H9 (cell line): ENCODE measurements around the gene ABT1. TPM values are rescaled to one million over a fixed set of nuclear protein-coding genes. Genes with fewer than 3 reads are reported as not detected.

ENCODE experiments used
- DNase-seq: peaks from one replicate; pipeline ENCODE4 v3.0.0-alpha.2; 2017
- H2AFZ ChIP-seq: one replicate; pipeline ENCODE4 v1.6.1; 2013; ENCODE audit warnings: mild to moderate bottlenecking, low read length, control low read depth, moderate library complexity
- H2AK5ac ChIP-seq: 2 replicates; pipeline ENCODE4 v1.6.1; 2013; ENCODE audit warnings: low read length, control low read depth, mixed read lengths; ENCODE audit not compliant: insufficient read length
- H2BK120ac ChIP-seq: one replicate; pipeline ENCODE4 v1.6.1; 2013; ENCODE audit warnings: low read depth, mild to moderate bottlenecking, low read length, control low read depth, inconsistent platforms; ENCODE audit not compliant: poor library complexity, severe bottlenecking
- H2BK12ac ChIP-seq: 2 replicates; pipeline ENCODE4 v1.6.1; 2013; ENCODE audit warnings: low read length, control low read depth, mixed read lengths, low read depth; ENCODE audit not compliant: insufficient read length
- H2BK15ac ChIP-seq: 2 replicates; pipeline ENCODE4 v1.6.1; 2013; ENCODE audit warnings: low read depth, low read length, control low read depth
- H2BK20ac ChIP-seq: one replicate; pipeline ENCODE4 v1.6.1; 2013; ENCODE audit warnings: low read depth, mild to moderate bottlenecking, low read length, control low read depth, inconsistent platforms; ENCODE audit not compliant: poor library complexity, severe bottlenecking
- H2BK5ac ChIP-seq: 2 replicates; pipeline ENCODE4 v1.6.1; 2013; ENCODE audit warnings: low read length, control low read depth, mixed read lengths; ENCODE audit not compliant: insufficient read length
- H3K14ac ChIP-seq: 2 replicates; pipeline ENCODE4 v1.6.1; 2013; ENCODE audit warnings: low read length, control low read depth; ENCODE audit not compliant: insufficient read depth
- H3K18ac ChIP-seq: 2 replicates; pipeline ENCODE4 v1.6.1; 2013; ENCODE audit warnings: low read depth, mild to moderate bottlenecking, mixed read lengths, low read length, control low read depth; ENCODE audit not compliant: insufficient read length
- H3K23ac ChIP-seq: 2 replicates; pipeline ENCODE4 v1.6.1; 2013; ENCODE audit warnings: low read length, control low read depth, mixed read lengths, low read depth; ENCODE audit not compliant: insufficient read length
- H3K23me2 ChIP-seq: 2 replicates; pipeline ENCODE4 v1.6.1; 2013; ENCODE audit warnings: low read depth, mild to moderate bottlenecking, mixed read lengths, low read length, control low read depth; ENCODE audit not compliant: insufficient read length, poor library complexity, severe bottlenecking
- H3K27ac ChIP-seq: 2 replicates; pipeline ENCODE4 v1.5.1; 2013; ENCODE audit warnings: low read length, control low read depth, mixed read lengths, low read depth; ENCODE audit not compliant: insufficient read length
- H3K27me3 ChIP-seq: 2 replicates; pipeline ENCODE4 v1.6.1; 2013; ENCODE audit warnings: low read length, control low read depth, inconsistent platforms; ENCODE audit not compliant: insufficient read depth
- H3K4ac ChIP-seq: 2 replicates; pipeline ENCODE4 v1.6.1; 2013; ENCODE audit warnings: low read depth, mild to moderate bottlenecking, control low read depth, inconsistent platforms, low read length, moderate library complexity
- H3K4me1 ChIP-seq: 2 replicates; pipeline ENCODE4 v1.6.1; 2013; ENCODE audit warnings: low read length, control low read depth, inconsistent platforms; ENCODE audit not compliant: insufficient read depth
- H3K4me2 ChIP-seq: 2 replicates; pipeline ENCODE4 v1.6.1; 2013; ENCODE audit warnings: low read length, control low read depth, mixed read lengths; ENCODE audit not compliant: insufficient read length, insufficient read depth
- H3K56ac ChIP-seq: 2 replicates; pipeline ENCODE4 v1.6.1; 2013; ENCODE audit warnings: low read depth, mild to moderate bottlenecking, mixed read lengths, low read length, control low read depth; ENCODE audit not compliant: insufficient read length
- H3K79me1 ChIP-seq: 2 replicates; pipeline ENCODE4 v1.6.1; 2013; ENCODE audit warnings: low read depth, mild to moderate bottlenecking, moderate library complexity, low read length, control low read depth, inconsistent platforms; ENCODE audit not compliant: insufficient read depth, poor library complexity, severe bottlenecking
- H3K79me2 ChIP-seq: 2 replicates; pipeline ENCODE4 v1.6.1; 2013; ENCODE audit warnings: low read length, control low read depth, inconsistent platforms; ENCODE audit not compliant: insufficient read depth
- H3K9ac ChIP-seq: 2 replicates; pipeline ENCODE4 v1.6.1; 2013; ENCODE audit warnings: low read length, control low read depth, mixed read lengths; ENCODE audit not compliant: insufficient read length; ENCODE audit errors: extremely low read depth
- H3K9me3 ChIP-seq: one replicate; pipeline ENCODE4 v1.6.1; 2013; ENCODE audit warnings: low read depth, low read length, inconsistent platforms; ENCODE audit not compliant: control insufficient read depth
- H3T11ph ChIP-seq: one replicate; pipeline ENCODE4 v1.6.1; 2013; ENCODE audit warnings: mild to moderate bottlenecking, low read length, control low read depth, inconsistent platforms
- H4K20me1 ChIP-seq: one replicate; pipeline ENCODE4 v1.6.1; 2013; ENCODE audit not compliant: control insufficient read depth, insufficient read length, insufficient read depth
- H4K5ac ChIP-seq: 2 replicates; pipeline ENCODE4 v1.6.1; 2013; ENCODE audit warnings: low read depth, mild to moderate bottlenecking, mixed read lengths, low read length, control low read depth; ENCODE audit not compliant: insufficient read length
- H4K8ac ChIP-seq: replicated peaks from 2 replicates; pipeline ENCODE4 v1.6.1; 2013; ENCODE audit warnings: low read length, control low read depth, mixed read lengths, low read depth; ENCODE audit not compliant: insufficient read length
- H4K91ac ChIP-seq: 2 replicates; pipeline ENCODE4 v1.6.1; 2013; ENCODE audit warnings: low read depth, mild to moderate bottlenecking, moderate library complexity, mixed read lengths, low read length, control low read depth; ENCODE audit not compliant: insufficient read length
- H3K27ac Mint-ChIP-seq, 3 experiments: 2 replicates in 2 of 3; 3 replicates in 1 of 3; pipeline ENCODE4 v1.8.0; 2020 to 2021; ENCODE audit warnings: mixed read lengths in 3 of 3, mild to moderate bottlenecking in 1 of 3, moderate library complexity in 1 of 3
- H3K27me3 Mint-ChIP-seq: 2 replicates; pipeline ENCODE4 v1.8.0; 2021; ENCODE audit warnings: low read depth, mild to moderate bottlenecking, moderate library complexity, mixed read lengths
- H3K36me3 Mint-ChIP-seq, 3 experiments: 2 replicates in 2 of 3; 3 replicates in 1 of 3; pipeline ENCODE4 v1.8.0; 2020 to 2021; ENCODE audit warnings: low read depth in 3 of 3, mixed read lengths in 3 of 3; ENCODE audit not compliant: insufficient read depth in 1 of 3
- H3K4me1 Mint-ChIP-seq, 2 experiments: 2 replicates each; pipeline ENCODE4 v1.8.0; 2020; ENCODE audit warnings: mixed read lengths in 2 of 2
- H3K4me3 Mint-ChIP-seq, 2 experiments: 2 replicates in 1 of 2; 3 replicates in 1 of 2; pipeline ENCODE4 v1.8.0; 2020 to 2021; ENCODE audit warnings: mild to moderate bottlenecking in 2 of 2, mixed read lengths in 2 of 2, moderate library complexity in 1 of 2
- H3K9me3 Mint-ChIP-seq, 2 experiments: 2 replicates in 1 of 2; 3 replicates in 1 of 2; pipeline ENCODE4 v1.8.0; 2020; ENCODE audit warnings: mild to moderate bottlenecking in 2 of 2, mixed read lengths in 2 of 2, moderate library complexity in 1 of 2
- CTCF ChIP-seq: fragments of 200-600 bp; sonication (generic); conservative IDR thresholded peaks from 3 replicates; pipeline ENCODE4 v1.8.0; 2021; ENCODE audit warnings: antibody characterized with exemption, mild to moderate bottlenecking
- WGBS: extraction: QIAGEN DNeasy Blood & Tissue Kit; methylation state at CpG from one replicate; pipeline ENCODE4 v1.1.7; 2013; ENCODE audit warnings: missing lambda C conversion rate, low lambda C conversion rate, mixed read lengths; ENCODE audit not compliant: insufficient read length; ENCODE audit errors: extremely low coverage; 5-methylcytosine and 5-hydroxymethylcytosine counted together
- total RNA-seq: library from RNA; stranded (reverse); gene quantifications from 2 replicates; pipeline ENCODE4 v1.2.1, GENCODE V29; 2021

Gene ABT1
- total RNA-seq, 1 experiment from 2014 or later, result 26.4 TPM

GRCh38 chr6:26554447-26554696 is 42.4 kb upstream of the ABT1 start:
- Histone ChIP-seq H3T11ph (no peak overlapping the region), H3K23me2 (peaks cover 22% of the 10 kb centered on the region), H2BK12ac (no peak overlapping the region), H4K91ac (no peak overlapping the region), H2AFZ (peak overlapping the region; percentile 3), H3K4me2 (peak overlapping the region; percentile 72), H2BK15ac (no peak overlapping the region), H3K79me1 (no peaks in the 10 kb centered on the region), H2AK5ac (no peak overlapping the region), H3K23ac (no peak overlapping the region), H3K27ac (no peak overlapping the region), H3K56ac (no peak overlapping the region), H3K14ac (no peak overlapping the region), H2BK120ac (no peak overlapping the region), H4K20me1 (no peaks in the 10 kb centered on the region), H2BK5ac (no peak overlapping the region), H2BK20ac (no peak overlapping the region), H3K4me1 (no peaks in the 10 kb centered on the region), H3K79me2 (no peaks in the 10 kb centered on the region), H3K18ac (no peak overlapping the region), H3K9ac (no peak overlapping the region), H3K4ac (no peak overlapping the region), H3K27me3 (no peaks in the 10 kb centered on the region), H4K5ac (no peak overlapping the region), H4K8ac (no peak overlapping the region), H3K9me3 (no peaks in the 10 kb centered on the region)
- Mint-ChIP-seq H3K27ac (no peak overlapping the region), H3K27me3 (peaks cover 4% of the 10 kb centered on the region), H3K36me3 (no peaks in the 10 kb centered on the region; a peak in 1 of 7 replicates), H3K4me3 (no peak overlapping the region), H3K4me1 (peaks cover 12 to 17% of the 10 kb centered on the region in 2 experiments), H3K9me3 (peaks cover 0 to 3% of the 10 kb centered on the region in 2 experiments; a peak in 2 of 5 replicates)
- no CpG with 5 or more reads among the region's 1 CpG for WGBS
- no peak for DNase-seq
- no peak for TF ChIP-seq CTCF
